IPS-18c (cell line): Measurements from ENCODE around the gene DDB1.
"Not testable (repeated sequence)": the region's sequence is repeated elsewhere in the genome, so short reads cannot be mapped to it uniquely, and the experiment has no call there.

Experiments used
- H3K4me3 ChIP-seq: 2 replicates; pipeline ENCODE4 v1.7.0; 2013; ENCODE audit warnings: low read depth, mild to moderate bottlenecking, low read length, moderate library complexity; ENCODE audit not compliant: insufficient read depth
- H3K9me3 ChIP-seq: one replicate; pipeline ENCODE4 v1.6.1; 2013; ENCODE audit warnings: mild to moderate bottlenecking, low read length, moderate library complexity; ENCODE audit not compliant: control insufficient read depth, insufficient read depth

DDB1 gene

DNA sequence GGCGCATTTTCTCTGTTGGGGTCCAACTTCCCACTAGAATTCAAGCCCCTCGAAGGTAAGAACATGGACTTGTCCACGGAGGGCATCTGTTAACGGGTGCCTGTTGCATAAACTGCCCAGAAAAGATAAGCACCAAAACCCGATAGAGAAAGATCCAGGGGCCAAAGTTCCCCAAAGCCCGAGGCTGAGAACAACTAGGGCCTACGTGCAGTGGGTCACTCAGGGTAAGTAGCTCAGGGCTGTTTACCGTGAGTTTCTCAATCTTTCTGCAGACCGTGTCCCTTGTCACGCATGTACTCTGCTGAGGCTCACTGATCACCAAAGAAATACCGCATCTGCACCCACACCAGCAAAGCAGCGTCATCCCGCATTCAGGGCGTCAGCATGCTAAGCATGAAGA, 67.5 kb downstream of the DDB1 start:
- Histone ChIP-seq H3K9me3 (peaks cover 2% of the 10 kb centered on the region), H3K4me3 (no peak overlapping the region)

DNA sequence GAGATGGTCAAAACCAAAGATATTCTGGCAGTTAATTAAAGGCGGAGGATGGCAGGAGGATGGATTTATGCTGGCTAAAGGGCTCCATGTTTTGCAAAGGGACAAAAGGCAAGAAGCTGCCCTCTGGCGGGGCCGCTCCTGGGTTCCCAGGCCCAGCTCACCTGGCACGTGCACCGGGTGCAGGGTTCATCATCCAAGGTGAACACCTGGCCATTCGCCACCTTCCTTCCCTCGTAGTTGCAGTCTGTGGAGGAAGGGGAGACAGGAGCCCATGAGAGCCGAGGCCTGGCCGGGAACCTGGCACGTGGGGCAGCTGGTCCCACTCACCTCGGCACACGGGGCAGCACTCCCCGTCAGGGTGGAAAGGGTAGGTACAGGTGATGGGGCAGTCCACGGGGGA, 68.1 kb downstream of the DDB1 start:
- Histone ChIP-seq H3K9me3 (no peaks in the 10 kb centered on the region), H3K4me3 (no peak overlapping the region)

DNA sequence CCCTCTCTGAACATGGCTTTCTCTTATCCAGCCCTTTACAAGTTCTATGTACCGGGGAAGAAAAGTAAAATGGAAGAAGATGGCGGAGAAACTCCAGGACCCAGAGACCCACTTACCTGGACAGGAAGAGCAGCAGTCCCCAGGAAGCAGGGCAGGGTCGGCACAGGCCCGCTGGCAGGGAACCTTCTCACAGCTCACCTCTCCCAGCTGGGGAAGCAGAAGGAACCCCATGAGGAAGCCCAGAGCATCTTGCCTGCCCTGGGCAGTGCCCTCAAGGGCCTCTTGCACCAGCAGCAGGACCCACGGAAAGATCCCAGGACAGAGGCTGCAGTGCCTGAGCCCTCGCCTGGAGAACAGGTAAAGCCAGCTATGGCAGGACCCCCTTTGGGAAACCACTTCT, 68.5 kb downstream of the DDB1 start:
- no peaks in the 10 kb centered on the region for H3K9me3 ChIP-seq
- no peak overlapping the region for H3K4me3 ChIP-seq

DNA sequence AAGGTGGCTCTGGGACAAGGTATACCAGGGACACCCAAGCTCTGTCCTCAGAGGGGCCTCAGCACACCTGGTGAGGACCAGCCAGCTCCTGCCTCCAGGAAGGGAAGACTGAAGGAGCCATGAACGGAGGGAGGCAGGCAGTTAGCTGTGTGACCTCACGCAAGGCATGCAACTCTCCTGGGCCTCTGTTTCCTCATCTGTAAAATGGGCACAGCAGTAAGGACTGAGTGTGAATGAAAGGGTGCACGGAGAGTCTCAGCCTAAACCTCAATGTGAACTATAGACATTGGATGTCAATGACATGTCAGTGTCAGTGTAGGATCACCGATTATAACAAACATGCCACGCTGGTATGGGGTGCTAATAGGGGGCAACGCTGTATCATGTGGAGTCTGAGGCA, 73.5 kb downstream of the DDB1 start:
- H3K4me3 ChIP-seq, result no peak overlapping the region
- H3K9me3 ChIP-seq, result no peaks in the 10 kb centered on the region

DNA sequence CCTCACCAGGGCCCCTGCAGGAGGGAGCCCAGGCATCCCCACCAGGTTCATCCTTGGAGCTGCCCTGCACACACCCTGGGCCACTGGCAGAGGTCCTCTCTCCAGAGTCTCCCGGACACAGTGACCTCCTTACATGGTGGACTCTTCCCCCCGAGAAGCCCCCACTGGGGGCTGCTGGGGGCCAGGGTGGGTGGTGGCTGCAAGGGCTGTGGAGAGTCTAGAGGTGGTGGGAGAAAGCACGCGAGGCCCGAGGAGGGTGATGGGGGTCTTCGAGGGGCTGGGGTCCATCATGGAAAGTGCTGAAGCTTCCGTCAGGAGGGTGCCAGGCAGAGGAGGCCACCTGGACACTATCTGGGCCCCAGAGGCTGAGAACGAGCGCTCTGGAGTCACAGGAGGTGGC, 74.4 kb downstream of the DDB1 start:
- Histone ChIP-seq H3K4me3 (no peak overlapping the region), H3K9me3 (no peaks in the 10 kb centered on the region)

DNA sequence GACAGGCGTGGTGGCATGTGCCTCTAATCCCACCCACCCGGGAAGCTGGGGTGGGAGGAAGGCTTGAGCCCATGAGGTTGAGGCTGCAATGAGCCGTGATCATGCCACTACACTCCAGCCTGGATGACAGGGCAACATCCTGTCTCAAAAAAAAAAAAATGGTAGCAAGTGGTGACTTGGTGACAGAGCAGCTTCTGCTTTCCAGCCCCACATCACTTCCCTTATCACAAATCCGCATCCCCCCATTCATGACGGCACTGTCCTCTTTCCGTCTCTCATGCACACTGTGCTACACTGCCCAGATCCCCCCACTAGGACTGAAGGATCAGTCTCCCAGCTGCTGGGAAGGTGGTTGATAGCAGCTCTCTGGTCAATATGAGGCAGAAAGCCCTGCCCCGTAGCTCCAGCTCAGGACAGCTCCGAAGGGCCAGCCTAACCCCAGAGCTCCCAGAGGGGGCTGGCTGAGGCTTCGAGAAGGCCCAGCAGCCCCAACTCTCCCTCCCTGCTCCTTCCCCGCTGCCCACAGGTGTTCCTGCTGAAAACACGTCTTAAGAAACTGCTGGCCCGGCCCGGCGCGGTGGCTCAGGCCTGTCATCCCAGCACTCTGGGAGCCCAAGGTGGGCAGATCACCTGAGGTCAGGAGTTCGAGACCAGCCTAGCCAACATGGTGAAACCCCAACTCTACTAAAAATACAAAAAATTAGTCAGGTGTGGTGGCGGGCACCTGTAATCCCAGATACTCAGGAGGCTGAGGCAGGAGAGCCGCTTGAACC, 76.0 kb downstream of the DDB1 start:
- H3K9me3 ChIP-seq, result no peaks in the 10 kb centered on the region
- H3K4me3 ChIP-seq, result no peak overlapping the region

DNA sequence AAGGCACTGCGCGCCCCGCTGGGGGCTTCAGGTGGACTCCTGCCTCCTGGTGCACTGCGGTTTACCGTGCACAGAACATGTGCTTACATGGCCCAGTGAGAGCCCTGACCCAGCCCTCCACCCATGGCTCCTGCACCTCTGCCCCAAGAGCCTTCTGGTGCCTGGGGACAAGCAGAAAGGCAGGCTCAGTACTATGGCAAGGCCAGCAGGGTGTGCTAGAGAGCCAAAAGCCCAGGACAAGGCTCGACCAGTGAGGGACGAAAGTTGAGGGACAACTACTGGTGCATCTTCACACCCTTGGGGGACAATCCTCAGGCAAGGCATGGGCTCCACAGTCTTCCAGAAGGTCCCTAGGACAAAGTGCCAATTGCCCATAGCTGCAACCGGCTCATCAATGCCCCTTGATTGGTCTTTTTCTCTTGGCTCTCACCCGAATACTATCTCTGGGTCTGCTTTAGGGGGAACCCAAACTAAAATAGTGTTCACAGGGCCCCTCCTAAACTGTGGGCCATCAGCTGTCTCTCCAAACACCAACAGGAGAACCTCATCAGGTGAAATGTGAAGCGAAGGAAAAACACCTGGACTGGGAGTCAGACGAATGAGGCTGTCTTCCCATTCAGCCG, 78.4 kb downstream of the DDB1 start:
- H3K4me3 ChIP-seq, result no peak overlapping the region

DNA sequence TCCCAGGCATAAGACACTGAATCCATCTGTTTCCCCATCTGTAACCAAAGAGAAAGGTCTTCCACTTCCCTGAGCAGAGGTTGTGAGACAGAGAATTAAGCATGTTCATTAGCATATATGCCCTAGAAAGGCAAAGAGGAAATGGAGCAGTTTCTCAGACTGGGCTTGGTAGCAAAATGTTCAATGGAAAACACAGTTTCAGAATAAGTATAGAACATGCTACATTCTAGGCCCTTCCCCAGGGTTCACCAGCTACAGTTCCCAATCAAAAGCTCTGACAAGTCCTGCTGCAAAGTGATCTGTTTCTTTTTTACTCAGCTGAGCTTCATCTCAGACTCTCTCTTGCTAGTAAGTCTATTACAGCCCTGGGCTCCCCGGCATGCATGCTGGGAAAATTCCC, 80.6 kb downstream of the DDB1 start:
- H3K9me3 ChIP-seq, H3K4me3 ChIP-seq: not testable (repeated sequence)

More for the DNA sequence above, 78.4 kb downstream of the DDB1 start:
- no peaks in the 10 kb centered on the region for H3K9me3 ChIP-seq

DNA sequence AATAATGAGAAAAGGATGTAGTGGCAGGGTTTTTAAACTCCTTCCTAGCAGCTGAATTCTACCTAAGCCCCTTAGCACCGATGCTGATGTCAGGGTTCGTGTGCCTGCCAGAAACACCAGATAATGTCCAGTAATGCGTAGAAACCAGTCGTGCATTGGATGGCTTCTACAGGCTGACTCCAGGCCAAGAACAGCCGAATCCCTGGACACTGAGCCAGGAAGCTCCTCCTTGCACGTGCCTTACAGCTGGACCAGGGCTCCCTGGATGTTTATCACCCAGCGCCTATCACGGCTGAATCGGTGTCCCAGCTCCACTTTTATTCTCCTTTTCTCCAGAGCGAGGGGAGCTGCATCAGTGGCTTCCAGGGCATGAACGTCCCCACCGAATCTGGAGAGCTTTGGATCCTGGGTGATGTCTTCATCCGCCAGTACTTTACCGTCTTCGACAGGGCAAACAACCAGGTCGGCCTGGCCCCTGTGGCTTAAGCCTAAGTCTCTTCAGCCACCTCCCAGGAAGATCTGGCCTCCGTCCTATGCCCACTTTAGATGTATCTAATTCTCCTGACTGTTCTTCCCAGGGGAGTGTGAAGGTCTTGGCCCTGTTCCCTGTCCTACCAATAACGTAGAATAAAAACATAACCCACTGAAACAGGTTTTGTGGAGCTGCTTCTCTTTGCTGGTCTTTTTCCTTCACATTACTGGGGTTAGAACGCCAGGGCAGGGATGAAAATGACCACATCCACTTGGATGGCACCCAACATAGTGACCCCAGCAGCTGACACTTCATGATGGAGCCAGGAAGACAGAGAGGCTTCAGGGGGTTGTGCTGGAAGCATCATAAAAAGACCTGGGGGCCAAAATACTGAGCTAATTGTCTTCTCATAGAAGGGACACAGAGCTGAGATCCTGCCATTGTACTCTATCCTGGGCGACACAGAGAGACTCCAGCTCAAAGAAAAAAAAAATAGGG, 81.8 kb downstream of the DDB1 start:
- not testable (repeated sequence) for H3K4me3 ChIP-seq, H3K9me3 ChIP-seq
